ENCODE measurements around the gene GET4. TPM values are rescaled to one million over a fixed set of nuclear protein-coding genes. Genes with fewer than 3 reads are reported as not detected.

GET4 gene
- total and polyA plus RNA-seq, 2 of the 8 experiments (the other 6 are each of a cell fraction or from before 2014, with no cell fraction given), result 56.7 to 74.1 TPM

- TF ChIP-seq JUND (IDR thresholded peaks at IDR 0.05; ENCODE audit: low read length) (no peak), GTF2F1 (IDR thresholded peaks at IDR 0.05; ENCODE audit: borderline replicate concordance, low read depth, low read length) (no peak), NRF1 (IDR thresholded peaks at IDR 0.05; ENCODE audit: low read depth, low read length) (no peak)
These were observed 22.1 kb downstream of the GET4 start (continued) for GRCh38 chr7:898460-898854.

Data from H1 (cell line).